Mucosa of descending colon (tissue), 3 donors: ENCODE measurements around the gene GABRB2. TPM values are rescaled to one million over a fixed set of nuclear protein-coding genes. Genes with fewer than 3 reads are reported as not detected.

Source experiments
- ATAC-seq: fragments of 200-7000 bp; cut with Tn5 transposase; one replicate; pipeline ENCODE4 v1.9.1; 2020; ENCODE audit warnings: mild to moderate bottlenecking, moderate library complexity
- DNase-seq, 3 donors: peaks; one replicate each; pipeline ENCODE4 v3.0.0-alpha.2; 2020
- H3K36me3 ChIP-seq: fragments of 200-600 bp; one replicate; pipeline ENCODE4 v1.8.0; 2021; ENCODE audit warnings: low read depth, mild to moderate bottlenecking
- H3K4me1 ChIP-seq: fragments of 200-600 bp; one replicate; pipeline ENCODE4 v1.8.0; 2021; ENCODE audit warnings: low read depth, mild to moderate bottlenecking
- H3K4me3 ChIP-seq: fragments of 200-600 bp; one replicate; pipeline ENCODE4 v1.8.0; 2021; ENCODE audit warnings: mild to moderate bottlenecking
- H3K9me3 ChIP-seq: fragments of 200-600 bp; one replicate; pipeline ENCODE4 v1.8.0; 2021; ENCODE audit warnings: mild to moderate bottlenecking
- CTCF ChIP-seq: fragments of 200-600 bp; IDR thresholded peaks from one replicate; pipeline ENCODE4 v1.8.0; 2022; ENCODE audit warnings: antibody characterized with exemption, mild to moderate bottlenecking
- intact Hi-C, 2 donors: fragments of 100-400 bp; cut with DNase I in 1 of 2; cut with micrococcal nuclease in 1 of 2; formaldehyde crosslinking; loops; one replicate each; pipeline versions ENCODE4 v1.11.0 to v1.11.1; 2022; cut with DNase I, micrococcal nuclease
- total RNA-seq, 3 donors: library from RNA; stranded (reverse); fragmentation: NEBNext Ultra II Directional in 2 of 3; extraction: Animal tissue kit (Norgen Biotek cat#: 25700) in 2 of 3; gene quantifications; one replicate each; pipeline versions ENCODE4 v1.2.1 to v1.2.4, GENCODE V29; 2021 to 2023
- donor health status: DM: no; HTN: no; CAD: no; lungs with moderate emphysema.
- donor health status: DM: no; HTN: no; CAD: no.
- donor health status: DM: no; HTN: yes; CAD: no.

GABRB2 gene
- total RNA-seq, 3 donors from 2014 or later: 0.44 to 2.1 (median 2.0) TPM

GRCh38 chr5:161342886-161343285 lies 203.6 kb downstream of the GABRB2 start:
- intact Hi-C loops: no loop called here
- DNase-seq: no peak
- Histone ChIP-seq H3K36me3 (no peaks in the 10 kb centered on the region), H3K4me3 (no peak overlapping the region), H3K9me3 (no peaks in the 10 kb centered on the region), H3K4me1 (no peaks in the 10 kb centered on the region)
- no peak for ATAC-seq
- no peak for TF ChIP-seq CTCF

GRCh38 chr5:161340012-161340411 lies 206.5 kb downstream of the GABRB2 start:
- Histone ChIP-seq H3K4me1 (no peaks in the 10 kb centered on the region), H3K9me3 (no peaks in the 10 kb centered on the region), H3K4me3 (no peak overlapping the region), H3K36me3 (no peaks in the 10 kb centered on the region)
- ATAC-seq (no peak), DNase-seq (no peak)
- TF ChIP-seq CTCF: no peak
- intact Hi-C loops: no loop called here

- Histone ChIP-seq H3K4me1 (no peaks in the 10 kb centered on the region), H3K4me3 (no peak overlapping the region), H3K36me3 (no peaks in the 10 kb centered on the region), H3K9me3 (no peaks in the 10 kb centered on the region)
- ATAC-seq (no peak), DNase-seq (no peak)
- intact Hi-C loops: no loop called here
- no peak for TF ChIP-seq CTCF
These were observed 213.2 kb downstream of the GABRB2 start for GRCh38 chr5:161333194-161333880.

- ATAC-seq: no peak
- Histone ChIP-seq H3K4me3 (no peak overlapping the region), H3K36me3 (no peaks in the 10 kb centered on the region), H3K4me1 (no peaks in the 10 kb centered on the region), H3K9me3 (no peaks in the 10 kb centered on the region)
- intact Hi-C loops: no loop called here
- DNase-seq: no peak
- TF ChIP-seq CTCF: no peak
These were observed 214.2 kb downstream of the GABRB2 start for GRCh38 chr5:161332343-161332742.

- Histone ChIP-seq H3K4me3 (no peak overlapping the region), H3K4me1 (no peaks in the 10 kb centered on the region), H3K9me3 (no peaks in the 10 kb centered on the region), H3K36me3 (no peaks in the 10 kb centered on the region)
- TF ChIP-seq CTCF: no peak
- ATAC-seq (no peak), DNase-seq (no peak)
- intact Hi-C loops: no loop called here
These were observed 232.5 kb downstream of the GABRB2 start for GRCh38 chr5:161314033-161314432.

GRCh38 chr5:161312882-161313281 lies 233.6 kb downstream of the GABRB2 start:
- intact Hi-C loops: no loop called here
- Histone ChIP-seq H3K36me3 (no peaks in the 10 kb centered on the region), H3K4me1 (no peaks in the 10 kb centered on the region), H3K4me3 (no peak overlapping the region), H3K9me3 (no peaks in the 10 kb centered on the region)
- TF ChIP-seq CTCF: no peak
- ATAC-seq: no peak
- DNase-seq: no peak
